Kidney epithelial cell (primary cell): ENCODE data around the gene OPN1MW3. TPM values are rescaled to one million over a fixed set of nuclear protein-coding genes. Genes with fewer than 3 reads are reported as not detected.
A peak's percentile ranks its signal among the peaks of the same experiment; 100 is the strongest.

Experiments used
- DNase-seq: peaks from one replicate; pipeline ENCODE4 v3.0.0-alpha.2; 2010; ENCODE audit warnings: low read depth
- H3K27me3 ChIP-seq: 2 replicates; pipeline ENCODE4 v1.6.0; 2011; ENCODE audit warnings: low read length; ENCODE audit not compliant: control insufficient read depth, insufficient read depth
- H3K36me3 ChIP-seq: 2 replicates; pipeline ENCODE4 v1.5.1; 2011; ENCODE audit warnings: low read length; ENCODE audit not compliant: control insufficient read depth, insufficient read depth
- H3K4me3 ChIP-seq: 2 replicates; pipeline ENCODE4 v1.5.1; 2011; ENCODE audit warnings: low read depth, mild to moderate bottlenecking, control low read depth, low read length
- total RNA-seq: library from RNA; depleted of rRNA; stranded (reverse); fragments of >200 nt; gene quantifications from 2 replicates; pipeline ENCODE4 v1.2.3, GENCODE V29; 2015
- TF ChIP-seq, protein P1 (sequence below): IDR thresholded peaks from 2 replicates; pipeline ENCODE4 v1.5.1; 2011; ENCODE audit warnings: mild to moderate bottlenecking, moderate library complexity, low read length, control low read depth, inconsistent platforms; ENCODE audit not compliant: insufficient read depth, poor library complexity, severe bottlenecking

Gene OPN1MW3
- total RNA-seq, 1 donor from 2014 or later = not detected

GRCh38 chrX:154308108-154308946, 50.9 kb downstream of the OPN1MW3 start:
- no peak for DNase-seq

DNA sequence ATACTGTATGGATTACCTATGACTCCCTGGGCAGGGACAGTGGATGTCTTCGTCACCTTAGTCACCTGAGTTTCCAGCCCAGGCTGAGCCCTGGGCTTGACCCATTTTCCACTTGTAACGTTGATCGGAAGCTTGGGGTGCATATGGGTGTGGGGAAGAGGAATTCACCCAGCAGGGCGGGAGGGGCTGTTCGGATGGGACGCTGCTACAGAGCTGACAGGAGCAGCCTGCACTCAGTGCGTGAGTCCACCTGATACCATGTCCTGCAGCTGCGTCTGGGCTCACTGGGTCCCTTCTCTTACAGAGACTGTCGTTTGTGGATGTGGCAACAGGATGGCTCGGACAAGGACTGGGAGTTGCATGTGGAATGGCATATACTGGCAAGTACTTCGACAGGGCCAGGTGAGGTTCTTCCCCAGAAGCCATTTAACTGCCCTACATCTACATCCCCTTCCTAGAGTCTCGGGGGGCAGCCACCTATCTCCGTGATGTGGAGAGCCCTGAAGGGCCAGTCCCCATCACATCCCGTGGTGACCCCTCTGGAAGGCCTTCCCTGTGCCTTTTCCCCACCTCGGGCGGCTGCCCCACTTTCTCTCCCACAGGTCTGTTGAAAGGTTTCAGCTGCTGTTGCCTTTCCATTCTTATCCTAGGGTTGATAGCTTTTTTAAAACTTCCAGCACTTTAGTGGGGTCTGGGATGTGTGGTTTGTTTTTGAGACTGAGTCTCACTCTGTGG, 51.8 kb downstream of the OPN1MW3 start:
- no peaks in the 10 kb centered on the region for H3K36me3 ChIP-seq

More at GRCh38 chrX:154308108-154308946, 50.9 kb downstream of the OPN1MW3 start:
- Histone ChIP-seq H3K36me3 (no peaks in the 10 kb centered on the region), H3K27me3 (no peaks in the 10 kb centered on the region), H3K4me3 (no peak overlapping the region)
- TF ChIP-seq, protein P1, sequence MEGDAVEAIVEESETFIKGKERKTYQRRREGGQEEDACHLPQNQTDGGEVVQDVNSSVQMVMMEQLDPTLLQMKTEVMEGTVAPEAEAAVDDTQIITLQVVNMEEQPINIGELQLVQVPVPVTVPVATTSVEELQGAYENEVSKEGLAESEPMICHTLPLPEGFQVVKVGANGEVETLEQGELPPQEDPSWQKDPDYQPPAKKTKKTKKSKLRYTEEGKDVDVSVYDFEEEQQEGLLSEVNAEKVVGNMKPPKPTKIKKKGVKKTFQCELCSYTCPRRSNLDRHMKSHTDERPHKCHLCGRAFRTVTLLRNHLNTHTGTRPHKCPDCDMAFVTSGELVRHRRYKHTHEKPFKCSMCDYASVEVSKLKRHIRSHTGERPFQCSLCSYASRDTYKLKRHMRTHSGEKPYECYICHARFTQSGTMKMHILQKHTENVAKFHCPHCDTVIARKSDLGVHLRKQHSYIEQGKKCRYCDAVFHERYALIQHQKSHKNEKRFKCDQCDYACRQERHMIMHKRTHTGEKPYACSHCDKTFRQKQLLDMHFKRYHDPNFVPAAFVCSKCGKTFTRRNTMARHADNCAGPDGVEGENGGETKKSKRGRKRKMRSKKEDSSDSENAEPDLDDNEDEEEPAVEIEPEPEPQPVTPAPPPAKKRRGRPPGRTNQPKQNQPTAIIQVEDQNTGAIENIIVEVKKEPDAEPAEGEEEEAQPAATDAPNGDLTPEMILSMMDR = peak; percentile 55

DNA sequence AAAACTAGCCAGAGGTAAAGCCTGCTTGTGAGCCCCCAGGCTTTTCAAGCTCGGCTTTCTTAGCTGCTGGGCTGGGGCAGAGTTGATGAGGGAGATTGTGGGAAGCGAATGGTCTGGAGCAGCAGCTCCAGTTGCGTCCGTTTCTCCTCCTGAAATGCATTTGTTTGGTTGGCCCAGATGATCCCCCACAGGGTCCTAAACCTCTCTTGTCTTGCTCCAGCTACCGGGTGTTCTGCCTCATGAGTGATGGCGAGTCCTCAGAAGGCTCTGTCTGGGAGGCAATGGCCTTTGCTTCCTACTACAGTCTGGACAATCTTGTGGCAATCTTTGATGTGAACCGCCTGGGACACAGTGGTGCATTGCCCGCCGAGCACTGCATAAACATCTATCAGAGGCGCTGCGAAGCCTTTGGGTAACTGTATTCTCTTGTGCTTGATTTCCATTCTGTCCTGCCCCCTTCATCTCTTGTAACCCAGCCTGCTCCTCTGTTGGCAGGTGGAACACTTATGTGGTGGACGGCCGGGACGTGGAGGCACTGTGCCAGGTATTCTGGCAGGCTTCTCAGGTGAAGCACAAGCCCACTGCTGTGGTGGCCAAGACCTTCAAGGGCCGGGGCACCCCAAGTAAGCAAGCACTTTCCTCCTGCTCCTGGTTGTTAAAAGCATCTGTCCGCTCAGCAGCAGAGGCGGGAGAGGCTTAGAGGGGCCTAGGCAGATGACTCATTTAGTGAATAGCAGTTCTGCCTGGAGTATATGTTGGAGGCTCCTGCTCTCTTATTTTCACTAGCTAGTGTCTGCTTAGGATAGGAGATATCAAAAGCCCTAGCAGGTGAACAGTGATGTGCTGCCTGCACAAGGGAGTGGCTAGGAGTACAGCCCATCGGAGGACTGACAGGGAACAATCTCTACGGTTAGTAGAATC, 53.5 kb downstream of the OPN1MW3 start:
- no peaks in the 10 kb centered on the region for H3K27me3 ChIP-seq
- TF ChIP-seq, protein P1 = no peak
- no peak for DNase-seq
- no peaks in the 10 kb centered on the region for H3K36me3 ChIP-seq
- no peak overlapping the region for H3K4me3 ChIP-seq

More for the DNA sequence above, 51.8 kb downstream of the OPN1MW3 start:
- TF ChIP-seq, protein P1 = no peak
- no peaks in the 10 kb centered on the region for H3K27me3 ChIP-seq
- DNase-seq = no peak
- H3K4me3 ChIP-seq = no peak overlapping the region

GRCh38 chrX:154312116-154312515, 54.7 kb downstream of the OPN1MW3 start:
- H3K27me3 ChIP-seq = no peaks in the 10 kb centered on the region
- H3K36me3 ChIP-seq = no peaks in the 10 kb centered on the region
- DNase-seq = no peak
- TF ChIP-seq, protein P1 = no peak
- H3K4me3 ChIP-seq = no peak overlapping the region

GRCh38 chrX:154313147-154313546, 55.8 kb downstream of the OPN1MW3 start:
- Histone ChIP-seq H3K27me3 (no peaks in the 10 kb centered on the region), H3K36me3 (no peaks in the 10 kb centered on the region), H3K4me3 (no peak overlapping the region)
- TF ChIP-seq, protein P1 = no peak
- no peak for DNase-seq
